Mesendoderm (in vitro differentiated cells): ENCODE data around the gene COL6A2. TPM values are rescaled to one million over a fixed set of nuclear protein-coding genes. Genes with fewer than 3 reads are reported as not detected.

Experiments used
- DNase-seq: peaks from one replicate; pipeline ENCODE4 v3.0.0; 2013
- H2AK5ac ChIP-seq: 2 replicates; pipeline ENCODE4 v1.6.1; 2013; ENCODE audit warnings: low read length, inconsistent platforms
- H2BK120ac ChIP-seq: 2 replicates; pipeline ENCODE4 v1.6.1; 2013; ENCODE audit warnings: low read depth, mild to moderate bottlenecking, low read length, moderate library complexity, mixed read lengths
- H2BK15ac ChIP-seq: replicated peaks from 2 replicates; pipeline ENCODE4 v1.6.1; 2013; ENCODE audit warnings: low read depth, mild to moderate bottlenecking, moderate library complexity
- H2BK5ac ChIP-seq: 2 replicates; pipeline ENCODE4 v1.6.1; 2013; ENCODE audit warnings: low read length, inconsistent platforms
- H3K18ac ChIP-seq: 2 replicates; pipeline ENCODE4 v1.6.1; 2013; ENCODE audit warnings: mild to moderate bottlenecking, low read length, mixed read lengths
- H3K23ac ChIP-seq: one replicate; pipeline ENCODE4 v1.6.1; 2013; ENCODE audit warnings: low read length
- H3K27ac ChIP-seq: 2 replicates; pipeline ENCODE4 v1.5.1; 2013; ENCODE audit warnings: low read depth, mild to moderate bottlenecking, inconsistent platforms, low read length, moderate library complexity
- H3K27me3 ChIP-seq: 2 replicates; pipeline ENCODE4 v1.6.1; 2013; ENCODE audit warnings: low read length, control low read depth, mild to moderate bottlenecking, inconsistent platforms; ENCODE audit not compliant: insufficient read depth, poor library complexity
- H3K36me3 ChIP-seq: 2 replicates; pipeline ENCODE4 v1.6.1; 2013; ENCODE audit warnings: low read length, inconsistent platforms; ENCODE audit not compliant: control insufficient read depth, insufficient read depth
- H3K4ac ChIP-seq: one replicate; pipeline ENCODE4 v1.6.1; 2013; ENCODE audit warnings: low read depth, mild to moderate bottlenecking, low read length, moderate library complexity
- H3K4me1 ChIP-seq: 2 replicates; pipeline ENCODE4 v1.6.1; 2013; ENCODE audit warnings: low read depth, low read length, inconsistent platforms; ENCODE audit not compliant: control insufficient read depth
- H3K4me2 ChIP-seq: 2 replicates; pipeline ENCODE4 v1.6.1; 2013; ENCODE audit warnings: low read length
- H3K4me3 ChIP-seq: 2 replicates; pipeline ENCODE4 v1.5.1; 2013; ENCODE audit warnings: mild to moderate bottlenecking, low read length
- H3K56ac ChIP-seq: one replicate; pipeline ENCODE4 v1.6.1; 2013; ENCODE audit warnings: low read length
- H3K79me1 ChIP-seq: 2 replicates; pipeline ENCODE4 v1.6.1; 2013; ENCODE audit warnings: low read length, inconsistent platforms
- H3K79me2 ChIP-seq: 2 replicates; pipeline ENCODE4 v1.6.1; 2013; ENCODE audit warnings: mild to moderate bottlenecking, low read length; ENCODE audit not compliant: control insufficient read depth, insufficient read depth
- H3K9ac ChIP-seq: 2 replicates; pipeline ENCODE4 v1.6.1; 2013; ENCODE audit warnings: low read length, inconsistent platforms
- H4K5ac ChIP-seq: one replicate; pipeline ENCODE4 v1.6.1; 2013; ENCODE audit warnings: low read length
- H4K8ac ChIP-seq: one replicate; pipeline ENCODE4 v1.6.1; 2013; ENCODE audit warnings: low read depth, mild to moderate bottlenecking, control low read depth, low read length, moderate library complexity
- WGBS: extraction: QIAGEN DNeasy Blood & Tissue Kit; methylation state at CpG from one replicate; pipeline ENCODE4 v1.1.7; 2013; ENCODE audit warnings: low lambda C conversion rate, missing lambda C conversion rate; ENCODE audit not compliant: insufficient coverage; ENCODE audit errors: extremely low coverage; 5-methylcytosine and 5-hydroxymethylcytosine counted together
- polyA plus RNA-seq, 2 experiments: library from polyadenylated mRNA; stranded (reverse); fragments of 200-250 nt; gene quantifications; one replicate each; pipeline ENCODE4 v1.2.3, GENCODE V29; 2013

Gene COL6A2
- polyA plus RNA-seq (2013, experiment 1 of 2), result 67.9 TPM
- polyA plus RNA-seq (2013, experiment 2 of 2), result 67.5 TPM

- H3K9ac ChIP-seq, result peak within 1 kb of the TSS; percentile 83
- H3K23ac ChIP-seq, result no peak within 1 kb of the TSS
- H2BK120ac ChIP-seq, result peak within 1 kb of the TSS; percentile 11
- H3K79me1 ChIP-seq, result peaks cover 11% of the 10 kb centered on the region
- H4K5ac ChIP-seq, result no peak within 1 kb of the TSS
- H3K4me2 ChIP-seq, result peak within 1 kb of the TSS; percentile 59
- H3K27me3 ChIP-seq, result no peaks in the 10 kb centered on the region
- H4K8ac ChIP-seq, result peak within 1 kb of the TSS; percentile 69
- H3K79me2 ChIP-seq, result peaks cover 23% of the 10 kb centered on the region
- H3K56ac ChIP-seq, result peak within 1 kb of the TSS; percentile 89
- H2BK15ac ChIP-seq, result no peak within 1 kb of the TSS
- H3K4ac ChIP-seq, result peak within 1 kb of the TSS; percentile 96
- peak within 1 kb of the TSS; percentile 49 for H3K4me3 ChIP-seq
- H3K4me1 ChIP-seq, result peaks cover 2% of the 10 kb centered on the region
- H2AK5ac ChIP-seq, result peak within 1 kb of the TSS; percentile 65
- H3K18ac ChIP-seq, result peak within 1 kb of the TSS; percentile 95
- no peaks in the 10 kb centered on the region for H3K36me3 ChIP-seq
- H3K27ac ChIP-seq, result peak within 1 kb of the TSS; percentile 3
- no peak within 1 kb of the TSS for H2BK5ac ChIP-seq
- DNase-seq, result peak; percentile 75
- WGBS, result no CpG with 5 or more reads among the region's 83 CpGs
These were observed at the start of gene COL6A2 for GRCh38 chr21:46097336-46098293. Gene COL6A2 (plus strand): TSS chr21:46098112.

GRCh38 chr21:46048926-46049889 is 48.7 kb upstream of the COL6A2 start:
- peak overlapping the region; percentile 29 for H2AK5ac ChIP-seq
- no peaks in the 10 kb centered on the region for H3K79me1 ChIP-seq
- peaks cover 8% of the 10 kb centered on the region for H3K4me1 ChIP-seq
- no CpG with 5 or more reads among the region's 27 CpGs for WGBS
- no peak overlapping the region for H3K4me3 ChIP-seq
- H3K23ac ChIP-seq, result no peak overlapping the region
- no peaks in the 10 kb centered on the region for H3K79me2 ChIP-seq
- no peaks in the 10 kb centered on the region for H3K27me3 ChIP-seq
- H3K27ac ChIP-seq, result peak overlapping the region; percentile 18
- no peak overlapping the region for H3K4me2 ChIP-seq
- no peak overlapping the region for H2BK15ac ChIP-seq
- H2BK5ac ChIP-seq, result peak overlapping the region; percentile 84
- peak; percentile 63 for DNase-seq
- no peak overlapping the region for H2BK120ac ChIP-seq
- H3K18ac ChIP-seq, result no peak overlapping the region
- no peak overlapping the region for H3K4ac ChIP-seq
- no peak overlapping the region for H3K9ac ChIP-seq
- H3K56ac ChIP-seq, result peak overlapping the region; percentile 68
- H4K8ac ChIP-seq, result no peak overlapping the region
- H3K36me3 ChIP-seq, result no peaks in the 10 kb centered on the region
- no peak overlapping the region for H4K5ac ChIP-seq

- Histone ChIP-seq H2BK15ac (no peak overlapping the region), H3K4ac (peak overlapping the region; percentile 40), H3K27me3 (no peaks in the 10 kb centered on the region), H2BK5ac (peak overlapping the region; percentile 26), H3K4me1 (peaks cover 8% of the 10 kb centered on the region), H4K8ac (no peak overlapping the region), H3K23ac (no peak overlapping the region), H3K56ac (peak overlapping the region; percentile 47), H3K9ac (no peak overlapping the region), H3K36me3 (no peaks in the 10 kb centered on the region), H2BK120ac (no peak overlapping the region), H3K18ac (peak overlapping the region; percentile 15), H2AK5ac (peak overlapping the region; percentile 85), H3K79me1 (no peaks in the 10 kb centered on the region), H3K27ac (no peak overlapping the region), H3K79me2 (no peaks in the 10 kb centered on the region), H3K4me3 (no peak overlapping the region), H3K4me2 (no peak overlapping the region), H4K5ac (no peak overlapping the region)
- no peak for DNase-seq
- no CpG with 5 or more reads among the region's 33 CpGs for WGBS
These were observed 47.8 kb upstream of the COL6A2 start for GRCh38 chr21:46049890-46050667.

GRCh38 chr21:46050668-46051378 is 47.1 kb upstream of the COL6A2 start:
- Histone ChIP-seq H3K36me3 (no peaks in the 10 kb centered on the region), H3K18ac (peak overlapping the region; percentile 15), H3K4me1 (peaks cover 8% of the 10 kb centered on the region), H2BK5ac (no peak overlapping the region), H3K4me2 (no peak overlapping the region), H3K9ac (no peak overlapping the region), H3K79me2 (no peaks in the 10 kb centered on the region), H3K56ac (peak overlapping the region; percentile 47), H3K79me1 (no peaks in the 10 kb centered on the region), H3K23ac (no peak overlapping the region), H3K4ac (peak overlapping the region; percentile 40), H4K8ac (no peak overlapping the region), H4K5ac (no peak overlapping the region), H2BK120ac (no peak overlapping the region), H3K27me3 (no peaks in the 10 kb centered on the region), H3K27ac (no peak overlapping the region), H2AK5ac (peak overlapping the region; percentile 85), H3K4me3 (no peak overlapping the region), H2BK15ac (no peak overlapping the region)
- WGBS, result no CpG with 5 or more reads among the region's 22 CpGs
- no peak for DNase-seq

GRCh38 chr21:46051379-46051770 is 46.5 kb upstream of the COL6A2 start:
- Histone ChIP-seq H3K4me3 (no peak overlapping the region), H3K79me1 (no peaks in the 10 kb centered on the region), H3K27me3 (no peaks in the 10 kb centered on the region), H3K56ac (no peak overlapping the region), H2BK15ac (no peak overlapping the region), H3K36me3 (no peaks in the 10 kb centered on the region), H3K4me1 (peaks cover 8% of the 10 kb centered on the region), H2BK5ac (no peak overlapping the region), H3K23ac (no peak overlapping the region), H2BK120ac (no peak overlapping the region), H3K27ac (no peak overlapping the region), H4K8ac (no peak overlapping the region), H2AK5ac (no peak overlapping the region), H3K4me2 (no peak overlapping the region), H3K79me2 (no peaks in the 10 kb centered on the region), H3K18ac (no peak overlapping the region), H3K4ac (no peak overlapping the region), H4K5ac (no peak overlapping the region), H3K9ac (no peak overlapping the region)
- DNase-seq, result no peak
- 100% methylated on average over 3 of the region's 16 CpGs for WGBS
